Neural progenitor cell (in vitro differentiated cells): ENCODE data around the gene JAZF1. TPM values are rescaled to one million over a fixed set of nuclear protein-coding genes. Genes with fewer than 3 reads are reported as not detected.

Source experiments
- DNase-seq: peaks from one replicate; pipeline ENCODE4 v3.0.0-alpha.2; 2016; ENCODE audit warnings: low spot score
- H2AFZ ChIP-seq: fragments of 200-600 bp; sonication (generic); replicated peaks from 2 replicates; pipeline ENCODE4 v1.6.1; 2016; ENCODE audit warnings: antibody characterized with exemption
- H3F3A ChIP-seq: fragments of 200-600 bp; sonication (generic); 2 replicates; pipeline ENCODE4 v1.6.1; 2016; ENCODE audit warnings: antibody characterized with exemption, low read depth
- H3K27ac ChIP-seq: fragments of 200-600 bp; sonication (generic); 2 replicates; pipeline ENCODE4 v1.5.1; 2016; ENCODE audit warnings: mild to moderate bottlenecking
- H3K27me3 ChIP-seq: fragments of 200-600 bp; sonication (generic); 2 replicates; pipeline ENCODE4 v1.6.1; 2016; ENCODE audit warnings: mild to moderate bottlenecking, moderate library complexity
- H3K36me3 ChIP-seq: fragments of 200-600 bp; sonication (generic); 2 replicates; pipeline ENCODE4 v1.5.1; 2016
- H3K4me1 ChIP-seq: fragments of 200-600 bp; sonication (generic); 2 replicates; pipeline ENCODE4 v1.6.1; 2016; ENCODE audit warnings: mixed run types
- H3K4me2 ChIP-seq: fragments of 200-600 bp; sonication (generic); 2 replicates; pipeline ENCODE4 v1.6.1; 2016
- H3K4me3 ChIP-seq: fragments of 200-600 bp; sonication (generic); 2 replicates; pipeline ENCODE4 v1.5.1; 2016
- H3K79me2 ChIP-seq: fragments of 200-600 bp; sonication (generic); 2 replicates; pipeline ENCODE4 v1.6.1; 2016; ENCODE audit warnings: low read depth
- H3K9ac ChIP-seq: fragments of 200-600 bp; sonication (generic); 2 replicates; pipeline ENCODE4 v1.6.1; 2016
- H3K9me3 ChIP-seq: fragments of 200-600 bp; sonication (generic); 2 replicates; pipeline ENCODE4 v1.5.1; 2016; ENCODE audit warnings: low read depth
- H4K20me1 ChIP-seq: fragments of 200-600 bp; sonication (generic); 2 replicates; pipeline ENCODE4 v1.6.1; 2016; ENCODE audit warnings: low read depth
- H3K27ac Mint-ChIP-seq: 3 replicates; pipeline ENCODE4 v1.8.0; 2021; ENCODE audit warnings: mixed read lengths
- H3K27me3 Mint-ChIP-seq: 2 replicates; pipeline ENCODE4 v1.8.0; 2022; ENCODE audit warnings: low read depth, mild to moderate bottlenecking, inconsistent platforms, moderate library complexity, mixed read lengths; ENCODE audit not compliant: insufficient read depth
- H3K36me3 Mint-ChIP-seq: 3 replicates; pipeline ENCODE4 v1.8.0; 2021; ENCODE audit warnings: mixed read lengths
- H3K4me1 Mint-ChIP-seq: 3 replicates; pipeline ENCODE4 v1.8.0; 2021; ENCODE audit warnings: mixed read lengths
- H3K4me3 Mint-ChIP-seq: 3 replicates; pipeline ENCODE4 v1.8.0; 2021; ENCODE audit warnings: mild to moderate bottlenecking, moderate library complexity, mixed read lengths
- H3K9me3 Mint-ChIP-seq: 3 replicates; pipeline ENCODE4 v1.8.0; 2020; ENCODE audit warnings: mixed read lengths
- CTCF ChIP-seq: fragments of 200-600 bp; sonication (generic); IDR thresholded peaks from 2 replicates; pipeline ENCODE4 v1.5.1; 2017; ENCODE audit warnings: antibody characterized with exemption, mild to moderate bottlenecking
- EZH2 ChIP-seq: fragments of 200-600 bp; sonication (generic); IDR thresholded peaks from 2 replicates; pipeline ENCODE4 v1.6.1; 2017; ENCODE audit warnings: antibody characterized with exemption, mild to moderate bottlenecking, moderate library complexity
- EZH2phosphoT487 ChIP-seq: fragments of 200-600 bp; sonication (generic); IDR thresholded peaks from 2 replicates; pipeline ENCODE4 v1.6.1; 2017; ENCODE audit warnings: antibody characterized with exemption
- total RNA-seq: library from RNA; depleted of rRNA; stranded (reverse); fragments of >200 nt; gene quantifications from 2 replicates; pipeline ENCODE4 v1.2.3, GENCODE V29; 2015; ENCODE audit warnings: low replicate concordance

The JAZF1 gene
- total RNA-seq, 1 donor from 2014 or later = 3.1 TPM

GRCh38 chr7:28106321-28106829 is 74.2 kb downstream of the JAZF1 start:
- Mint-ChIP-seq H3K27ac (no peak overlapping the region), H3K27me3 (peaks cover 4% of the 10 kb centered on the region), H3K36me3 (no peaks in the 10 kb centered on the region), H3K4me3 (no peak overlapping the region), H3K4me1 (no peaks in the 10 kb centered on the region), H3K9me3 (no peaks in the 10 kb centered on the region)
- Histone ChIP-seq H2AFZ (no peak overlapping the region), H3K36me3 (no peaks in the 10 kb centered on the region), H3K27me3 (no peaks in the 10 kb centered on the region), H3K9me3 (no peaks in the 10 kb centered on the region), H3K4me3 (no peak overlapping the region), H3K9ac (no peak overlapping the region), H3K79me2 (no peaks in the 10 kb centered on the region), H3K4me2 (no peak overlapping the region), H3K4me1 (no peaks in the 10 kb centered on the region), H4K20me1 (no peaks in the 10 kb centered on the region), H3K27ac (no peak overlapping the region), H3F3A (no peaks in the 10 kb centered on the region)
- DNase-seq = no peak
- no peak for TF ChIP-seq EZH2phosphoT487
- TF ChIP-seq EZH2 = no peak
- TF ChIP-seq CTCF = no peak

GRCh38 chr7:28105234-28105633 is 75.4 kb downstream of the JAZF1 start:
- Histone ChIP-seq H3K27me3 (no peaks in the 10 kb centered on the region), H3F3A (no peaks in the 10 kb centered on the region), H3K4me2 (no peak overlapping the region), H3K9ac (no peak overlapping the region), H3K27ac (no peak overlapping the region), H4K20me1 (no peaks in the 10 kb centered on the region), H3K36me3 (no peaks in the 10 kb centered on the region), H2AFZ (no peak overlapping the region), H3K4me3 (no peak overlapping the region), H3K79me2 (no peaks in the 10 kb centered on the region), H3K4me1 (no peaks in the 10 kb centered on the region), H3K9me3 (no peaks in the 10 kb centered on the region)
- Mint-ChIP-seq H3K27me3 (peaks cover 4% of the 10 kb centered on the region), H3K4me3 (no peak overlapping the region), H3K27ac (no peak overlapping the region), H3K36me3 (no peaks in the 10 kb centered on the region), H3K9me3 (no peaks in the 10 kb centered on the region), H3K4me1 (no peaks in the 10 kb centered on the region)
- TF ChIP-seq EZH2 (no peak), CTCF (no peak), EZH2phosphoT487 (no peak)
- no peak for DNase-seq

GRCh38 chr7:28104811-28105210 is 75.8 kb downstream of the JAZF1 start:
- no peak overlapping the region for H3K9ac ChIP-seq
- Mint-ChIP-seq H3K27ac (no peak overlapping the region), H3K4me3 (no peak overlapping the region), H3K9me3 (no peaks in the 10 kb centered on the region), H3K4me1 (no peaks in the 10 kb centered on the region), H3K27me3 (peaks cover 4% of the 10 kb centered on the region), H3K36me3 (no peaks in the 10 kb centered on the region)
- H3K4me3 ChIP-seq = no peak overlapping the region
- TF ChIP-seq EZH2 (no peak), EZH2phosphoT487 (no peak), CTCF (no peak)
- H3K4me2 ChIP-seq = no peak overlapping the region
- H3F3A ChIP-seq = no peaks in the 10 kb centered on the region
- H4K20me1 ChIP-seq = no peaks in the 10 kb centered on the region
- no peaks in the 10 kb centered on the region for H3K4me1 ChIP-seq
- no peak overlapping the region for H2AFZ ChIP-seq
- no peaks in the 10 kb centered on the region for H3K9me3 ChIP-seq
- no peak overlapping the region for H3K27ac ChIP-seq
- no peaks in the 10 kb centered on the region for H3K79me2 ChIP-seq
- H3K36me3 ChIP-seq = no peaks in the 10 kb centered on the region
- H3K27me3 ChIP-seq = no peaks in the 10 kb centered on the region
- no peak for DNase-seq
